ENCODE results near the gene EXOC6B.

EXOC6B gene

GRCh38 chr2:72338076-72338475 is 487.8 kb downstream of the EXOC6B start:
- no peak for DNase-seq

GRCh38 chr2:72332720-72333119 is 493.1 kb downstream of the EXOC6B start:
- DNase-seq, result no peak

- no peak for DNase-seq
Observed at GRCh38 chr2:72330652-72331051, 495.2 kb downstream of the EXOC6B start.

GRCh38 chr2:72326759-72327158 is 499.1 kb downstream of the EXOC6B start:
- no peak for DNase-seq

- DNase-seq, result no peak
Observed at GRCh38 chr2:72325592-72326422, 500.0 kb downstream of the EXOC6B start.

GRCh38 chr2:72316774-72317173 is 509.1 kb downstream of the EXOC6B start:
- no peak for DNase-seq

- DNase-seq, result no peak
Observed at GRCh38 chr2:72300147-72300684, 525.6 kb downstream of the EXOC6B start.

- no peak for DNase-seq
Observed at GRCh38 chr2:72293620-72294019, 532.2 kb downstream of the EXOC6B start.

GRCh38 chr2:72292433-72292832 is 533.4 kb downstream of the EXOC6B start:
- no peak for DNase-seq

GRCh38 chr2:72291059-72291458 is 534.8 kb downstream of the EXOC6B start:
- DNase-seq, result no peak

GRCh38 chr2:72289736-72290135 is 536.1 kb downstream of the EXOC6B start:
- DNase-seq, result no peak

- no peak for DNase-seq
Observed at GRCh38 chr2:72289283-72289682, 536.5 kb downstream of the EXOC6B start.

- DNase-seq, result no peak
Observed at GRCh38 chr2:72278046-72278445, 547.8 kb downstream of the EXOC6B start.

- DNase-seq, result no peak
Observed at GRCh38 chr2:72276876-72277275, 549.0 kb downstream of the EXOC6B start.

- no peak for DNase-seq
Observed at GRCh38 chr2:72276356-72276755, 549.5 kb downstream of the EXOC6B start.

GRCh38 chr2:72275084-72275483 is 550.7 kb downstream of the EXOC6B start:
- no peak for DNase-seq

- no peak for DNase-seq
Observed at GRCh38 chr2:72274380-72274797, 551.4 kb downstream of the EXOC6B start.

- DNase-seq, result no peak
Observed at GRCh38 chr2:72273384-72273783, 552.4 kb downstream of the EXOC6B start.

GRCh38 chr2:72271766-72272641 is 553.8 kb downstream of the EXOC6B start:
- DNase-seq, result no peak

GRCh38 chr2:72271276-72271614 is 554.6 kb downstream of the EXOC6B start:
- no peak for DNase-seq

GRCh38 chr2:72270556-72271275 is 555.1 kb downstream of the EXOC6B start:
- no peak for DNase-seq

- DNase-seq, result no peak
Observed at GRCh38 chr2:72263776-72264060, 562.1 kb downstream of the EXOC6B start.

GRCh38 chr2:72263043-72263775 is 562.6 kb downstream of the EXOC6B start:
- DNase-seq, result no peak
